ENCODE data around the gene AQR.
"Not testable (repeated sequence)": the region's sequence is repeated elsewhere in the genome, so short reads cannot be mapped to it uniquely, and the experiment has no call there.

AQR gene

DNA sequence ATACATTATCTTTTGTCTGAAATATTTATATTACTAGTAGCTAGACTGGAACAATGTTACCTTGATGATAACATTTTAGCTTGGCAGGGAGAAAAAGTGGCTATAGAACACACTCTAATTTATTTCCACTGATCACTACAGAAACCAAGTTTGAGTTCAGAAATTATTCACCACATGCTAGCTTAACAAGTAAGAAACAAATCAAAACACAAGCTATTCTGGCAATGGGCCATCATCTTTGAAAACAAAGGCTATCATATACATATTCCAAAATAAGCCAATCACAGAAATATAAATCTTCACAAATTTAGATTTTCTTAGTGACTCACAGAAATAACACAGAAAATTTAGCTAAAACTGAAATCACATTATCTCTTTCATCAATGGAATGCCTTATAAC is 17.1 kb downstream of the AQR start (continued):
- TF ChIP-seq TCF4 (CRISPR knock-in tag; IDR thresholded peaks at IDR 0.05; ENCODE audit: borderline replicate concordance) (no peak), CSDC2 (CRISPR knock-in tag; IDR thresholded peaks at IDR 0.05) (no peak), ZNF8 (CRISPR knock-in tag; IDR thresholded peaks at IDR 0.05) (no peak), GLIS3 (CRISPR knock-in tag; IDR thresholded peaks at IDR 0.05) (no peak)

DNA sequence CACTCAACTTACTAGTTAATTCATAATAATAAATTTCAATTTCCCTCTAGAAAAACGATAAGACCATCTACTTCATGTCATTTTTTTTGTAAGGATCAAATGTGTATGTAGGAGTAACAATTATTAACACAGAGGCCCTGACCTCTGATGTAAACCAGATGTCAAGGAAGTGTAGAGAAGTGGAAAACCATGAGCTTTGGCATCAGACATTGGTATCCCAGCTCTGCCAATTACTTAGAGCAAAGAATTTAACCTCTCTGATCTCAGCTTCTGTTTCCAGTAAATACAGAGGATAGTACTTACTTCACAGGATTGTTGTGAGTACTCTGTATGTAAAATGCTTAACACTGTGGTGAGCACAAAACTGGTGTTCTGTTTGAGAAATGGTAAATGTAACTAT is 17.5 kb downstream of the AQR start:
- TF ChIP-seq ESRRG (CRISPR knock-in tag; IDR thresholded peaks at IDR 0.05), result no peak
- no peak for TF ChIP-seq ZFP30 (CRISPR knock-in tag; IDR thresholded peaks at IDR 0.05)
- TF ChIP-seq ZNF565 (CRISPR knock-in tag; conservative IDR thresholded peaks at IDR 0.05; ENCODE audit: low read depth), result no peak
- peak; percentile 55 for TF ChIP-seq TCF4 (CRISPR knock-in tag; IDR thresholded peaks at IDR 0.05; ENCODE audit: borderline replicate concordance)
- TF ChIP-seq, protein P1, sequence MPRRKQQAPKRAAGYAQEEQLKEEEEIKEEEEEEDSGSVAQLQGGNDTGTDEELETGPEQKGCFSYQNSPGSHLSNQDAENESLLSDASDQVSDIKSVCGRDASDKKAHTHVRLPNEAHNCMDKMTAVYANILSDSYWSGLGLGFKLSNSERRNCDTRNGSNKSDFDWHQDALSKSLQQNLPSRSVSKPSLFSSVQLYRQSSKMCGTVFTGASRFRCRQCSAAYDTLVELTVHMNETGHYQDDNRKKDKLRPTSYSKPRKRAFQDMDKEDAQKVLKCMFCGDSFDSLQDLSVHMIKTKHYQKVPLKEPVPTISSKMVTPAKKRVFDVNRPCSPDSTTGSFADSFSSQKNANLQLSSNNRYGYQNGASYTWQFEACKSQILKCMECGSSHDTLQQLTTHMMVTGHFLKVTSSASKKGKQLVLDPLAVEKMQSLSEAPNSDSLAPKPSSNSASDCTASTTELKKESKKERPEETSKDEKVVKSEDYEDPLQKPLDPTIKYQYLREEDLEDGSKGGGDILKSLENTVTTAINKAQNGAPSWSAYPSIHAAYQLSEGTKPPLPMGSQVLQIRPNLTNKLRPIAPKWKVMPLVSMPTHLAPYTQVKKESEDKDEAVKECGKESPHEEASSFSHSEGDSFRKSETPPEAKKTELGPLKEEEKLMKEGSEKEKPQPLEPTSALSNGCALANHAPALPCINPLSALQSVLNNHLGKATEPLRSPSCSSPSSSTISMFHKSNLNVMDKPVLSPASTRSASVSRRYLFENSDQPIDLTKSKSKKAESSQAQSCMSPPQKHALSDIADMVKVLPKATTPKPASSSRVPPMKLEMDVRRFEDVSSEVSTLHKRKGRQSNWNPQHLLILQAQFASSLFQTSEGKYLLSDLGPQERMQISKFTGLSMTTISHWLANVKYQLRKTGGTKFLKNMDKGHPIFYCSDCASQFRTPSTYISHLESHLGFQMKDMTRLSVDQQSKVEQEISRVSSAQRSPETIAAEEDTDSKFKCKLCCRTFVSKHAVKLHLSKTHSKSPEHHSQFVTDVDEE (CRISPR knock-in tag; IDR thresholded peaks at IDR 0.05), result 0 out of 2 replicates have a peak, but pooled peaks have one; percentile 20
- TF ChIP-seq ISL1 (CRISPR knock-in tag; IDR thresholded peaks at IDR 0.05), result peak; percentile 65
- TF ChIP-seq ZFP3 (CRISPR knock-in tag; IDR thresholded peaks at IDR 0.05), result peak; percentile 82
- ATAC-seq, result peak; percentile 90

DNA sequence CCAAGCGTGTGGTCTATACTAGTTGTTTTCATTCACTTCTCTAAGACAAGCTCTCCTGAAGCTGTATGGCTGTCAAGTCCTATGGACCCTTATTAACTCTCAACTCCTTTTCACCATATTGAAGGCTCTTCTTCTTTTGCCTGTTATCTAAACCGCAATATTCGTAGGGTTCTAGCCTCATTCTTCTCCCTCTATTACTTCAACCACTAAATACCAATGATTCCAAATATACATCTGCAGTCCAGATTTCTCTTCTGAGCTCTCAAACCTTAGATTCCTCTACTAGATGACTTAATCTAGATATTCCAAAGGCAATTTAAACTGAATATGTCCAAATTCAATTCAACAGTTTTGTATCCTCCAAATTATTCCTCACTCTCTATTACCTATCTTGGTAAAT is 24.6 kb downstream of the AQR start:
- TF ChIP-seq PPARA (CRISPR knock-in tag; IDR thresholded peaks at IDR 0.05; ENCODE audit: borderline replicate concordance), result no peak
- TF ChIP-seq, protein P1 (CRISPR knock-in tag; IDR thresholded peaks at IDR 0.05), result no peak
- TF ChIP-seq, protein P2, sequence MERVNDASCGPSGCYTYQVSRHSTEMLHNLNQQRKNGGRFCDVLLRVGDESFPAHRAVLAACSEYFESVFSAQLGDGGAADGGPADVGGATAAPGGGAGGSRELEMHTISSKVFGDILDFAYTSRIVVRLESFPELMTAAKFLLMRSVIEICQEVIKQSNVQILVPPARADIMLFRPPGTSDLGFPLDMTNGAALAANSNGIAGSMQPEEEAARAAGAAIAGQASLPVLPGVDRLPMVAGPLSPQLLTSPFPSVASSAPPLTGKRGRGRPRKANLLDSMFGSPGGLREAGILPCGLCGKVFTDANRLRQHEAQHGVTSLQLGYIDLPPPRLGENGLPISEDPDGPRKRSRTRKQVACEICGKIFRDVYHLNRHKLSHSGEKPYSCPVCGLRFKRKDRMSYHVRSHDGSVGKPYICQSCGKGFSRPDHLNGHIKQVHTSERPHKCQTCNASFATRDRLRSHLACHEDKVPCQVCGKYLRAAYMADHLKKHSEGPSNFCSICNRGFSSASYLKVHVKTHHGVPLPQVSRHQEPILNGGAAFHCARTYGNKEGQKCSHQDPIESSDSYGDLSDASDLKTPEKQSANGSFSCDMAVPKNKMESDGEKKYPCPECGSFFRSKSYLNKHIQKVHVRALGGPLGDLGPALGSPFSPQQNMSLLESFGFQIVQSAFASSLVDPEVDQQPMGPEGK (CRISPR knock-in tag; IDR thresholded peaks at IDR 0.05; ENCODE audit: borderline replicate concordance), result no peak
- TF ChIP-seq, protein P3, sequence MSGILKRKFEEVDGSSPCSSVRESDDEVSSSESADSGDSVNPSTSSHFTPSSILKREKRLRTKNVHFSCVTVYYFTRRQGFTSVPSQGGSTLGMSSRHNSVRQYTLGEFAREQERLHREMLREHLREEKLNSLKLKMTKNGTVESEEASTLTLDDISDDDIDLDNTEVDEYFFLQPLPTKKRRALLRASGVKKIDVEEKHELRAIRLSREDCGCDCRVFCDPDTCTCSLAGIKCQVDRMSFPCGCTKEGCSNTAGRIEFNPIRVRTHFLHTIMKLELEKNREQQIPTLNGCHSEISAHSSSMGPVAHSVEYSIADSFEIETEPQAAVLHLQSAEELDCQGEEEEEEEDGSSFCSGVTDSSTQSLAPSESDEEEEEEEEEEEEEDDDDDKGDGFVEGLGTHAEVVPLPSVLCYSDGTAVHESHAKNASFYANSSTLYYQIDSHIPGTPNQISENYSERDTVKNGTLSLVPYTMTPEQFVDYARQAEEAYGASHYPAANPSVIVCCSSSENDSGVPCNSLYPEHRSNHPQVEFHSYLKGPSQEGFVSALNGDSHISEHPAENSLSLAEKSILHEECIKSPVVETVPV (CRISPR knock-in tag; IDR thresholded peaks at IDR 0.05), result no peak
- ATAC-seq, result no peak

DNA sequence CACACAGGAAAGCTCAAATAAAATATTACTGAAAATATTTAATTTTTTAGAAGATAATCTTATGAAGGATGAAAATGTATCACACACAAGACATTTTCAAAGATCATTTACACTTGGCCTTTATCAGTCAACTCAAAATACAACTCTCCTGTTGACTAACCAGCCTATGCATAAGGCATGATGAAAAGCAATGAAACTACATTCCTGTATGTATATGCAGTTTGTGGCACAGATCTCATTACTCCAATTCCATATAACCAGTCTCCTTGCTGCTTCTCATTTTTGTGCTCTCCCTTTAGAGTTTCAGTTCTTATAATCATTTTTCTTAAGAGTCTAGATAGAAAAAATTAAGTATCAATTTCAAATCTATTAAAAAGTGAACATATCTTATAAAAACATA is 25.8 kb downstream of the AQR start:
- no peak for ATAC-seq

DNA sequence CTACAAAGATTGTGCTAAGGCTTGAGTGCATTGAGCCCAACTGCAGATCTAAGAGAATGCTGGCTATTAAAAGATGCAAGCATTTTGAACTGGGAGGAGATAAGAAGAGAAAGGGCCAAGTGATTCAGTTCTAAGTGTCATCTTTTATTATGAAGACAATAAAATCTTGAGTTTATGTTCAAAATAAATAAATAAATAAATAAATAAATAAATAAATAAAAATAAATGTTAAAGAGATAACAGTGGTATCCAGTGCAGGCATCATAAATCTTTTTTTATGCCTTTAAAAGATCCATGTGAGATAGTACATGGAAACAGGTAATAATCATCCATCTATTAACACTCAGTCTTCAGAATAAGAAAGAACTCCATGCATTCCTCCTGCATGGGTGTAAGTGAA is 26.3 kb downstream of the AQR start:
- ATAC-seq, result not testable (repeated sequence)

More for the DNA sequence above, 25.8 kb downstream of the AQR start:
- TF ChIP-seq RARB (CRISPR knock-in tag; IDR thresholded peaks at IDR 0.05), result no peak

DNA sequence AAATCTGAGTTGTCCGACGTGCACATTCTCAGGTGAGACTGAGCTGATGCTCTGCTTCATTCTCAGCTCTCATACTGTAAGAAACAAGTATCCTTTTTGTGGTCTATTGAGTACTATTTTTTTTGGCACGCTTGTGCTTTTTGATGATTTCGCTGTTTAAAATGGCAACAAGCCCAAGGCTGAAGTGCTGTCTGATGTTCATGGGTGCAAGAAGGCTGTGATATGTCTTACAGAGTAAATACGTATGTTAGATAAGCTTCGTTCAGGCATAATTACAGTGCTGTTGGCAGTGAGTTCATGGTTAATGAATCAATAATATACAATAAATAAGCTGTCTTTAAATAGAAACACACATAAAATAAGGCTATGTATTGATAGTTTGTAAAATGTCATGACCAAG is 27.2 kb downstream of the AQR start:
- no peak for ATAC-seq
- TF ChIP-seq ISL1 (CRISPR knock-in tag; IDR thresholded peaks at IDR 0.05) (peak; percentile 33; the same call in 1 of the 2 replicates), ZFP3 (CRISPR knock-in tag; IDR thresholded peaks at IDR 0.05) (no peak)

DNA sequence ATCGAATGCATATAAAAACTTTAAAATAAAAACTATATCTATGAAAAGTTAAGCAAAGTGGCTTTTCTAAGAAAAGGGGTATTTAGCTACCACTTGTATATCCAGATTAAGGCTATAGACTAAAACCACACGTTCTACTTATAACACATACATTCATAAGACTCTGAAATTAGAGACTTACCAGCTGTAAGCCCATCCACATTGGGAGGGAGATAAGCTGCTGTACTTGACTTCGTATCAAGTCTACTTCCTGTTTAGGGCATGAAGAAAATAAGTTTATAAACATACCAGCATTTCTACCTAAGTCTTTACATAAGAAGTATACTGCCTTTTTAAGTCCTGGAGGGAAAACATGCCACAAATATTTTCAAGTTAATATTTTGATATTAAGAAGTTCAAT is 27.7 kb downstream of the AQR start:
- no peak for TF ChIP-seq ZNF70 (CRISPR knock-in tag; IDR thresholded peaks at IDR 0.05)
- no peak for TF ChIP-seq RARB (CRISPR knock-in tag; IDR thresholded peaks at IDR 0.05)
- TF ChIP-seq ISL1 (CRISPR knock-in tag; IDR thresholded peaks at IDR 0.05), result no peak
- TF ChIP-seq, protein P2 (CRISPR knock-in tag; IDR thresholded peaks at IDR 0.05; ENCODE audit: borderline replicate concordance), result no peak
- no peak for TF ChIP-seq ZNF565 (CRISPR knock-in tag; conservative IDR thresholded peaks at IDR 0.05; ENCODE audit: low read depth)
- TF ChIP-seq ZC3H10 (CRISPR knock-in tag; IDR thresholded peaks at IDR 0.05), result no peak
- no peak for TF ChIP-seq ESRRG (CRISPR knock-in tag; IDR thresholded peaks at IDR 0.05)
- TF ChIP-seq SNAI2 (CRISPR knock-in tag; IDR thresholded peaks at IDR 0.05), result no peak
- ATAC-seq, result no peak
